DOHH2 (cell line): ENCODE measurements around the gene CUTC.

Experiments used
- CTCF ChIP-seq: fragments of 200-600 bp; sonication (generic); IDR thresholded peaks from one replicate; pipeline ENCODE4 v1.5.1; 2014; ENCODE audit warnings: antibody characterized with exemption, mild to moderate bottlenecking, low read depth, low read length; ENCODE audit not compliant: poor library complexity, severe bottlenecking
- EZH2phosphoT487 ChIP-seq: fragments of 200-600 bp; sonication (generic); IDR thresholded peaks from 2 replicates; pipeline ENCODE4 v1.6.1; 2017; ENCODE audit warnings: borderline replicate concordance, mild to moderate bottlenecking, antibody characterized with exemption, low read length, moderate library complexity, mixed read lengths

- TF ChIP-seq CTCF (no peak), EZH2phosphoT487 (no peak)
Measured at GRCh38 chr10:99785646-99786045, 53.6 kb downstream of the CUTC start.
